Panc1 (cell line): Measurements from ENCODE around the gene PADI6. TPM values are rescaled to one million over a fixed set of nuclear protein-coding genes. Genes with fewer than 3 reads are reported as not detected.

Experiments
- ATAC-seq: fragments of 200-7000 bp; cut with Tn5 transposase; 2 replicates; pipeline ENCODE4 v1.9.1; 2020; ENCODE audit warnings: mild to moderate bottlenecking, moderate library complexity
- BruUV-seq: library from RNA; stranded (reverse); fragments of 400-500 nt; replicated peaks from 2 replicates; lab custom pipeline; 2021; lab: Mats Ljungman, UMichigan
- CTCF ChIA-PET: fragments of 300-600 bp; sonication (Branson Sonifier 250); formaldehyde crosslinking; loops from one replicate; lab custom pipeline; 2022; ENCODE audit warnings: antibody characterized with exemption; lab: Charles Lee
- POLR2A ChIA-PET: fragments of 300-600 bp; sonication (Branson Sonifier 250); formaldehyde crosslinking; loops from one replicate; lab custom pipeline; 2022; ENCODE audit warnings: antibody characterized with exemption; lab: Charles Lee
- DNase-seq: peaks from one replicate; pipeline ENCODE4 v3.0.0-alpha.2; 2010; ENCODE audit warnings: low read depth, low spot score
- H3K27ac ChIP-seq: 2 replicates; pipeline ENCODE4 v1.5.1; 2011; ENCODE audit warnings: mild to moderate bottlenecking, low read length, inconsistent platforms
- H3K27me3 ChIP-seq: fragments of 200-500 bp; sonication (Bioruptor generic); 2 replicates; pipeline ENCODE4 v1.6.0; 2014; ENCODE audit warnings: low read length, inconsistent platforms; ENCODE audit not compliant: control insufficient read depth, insufficient read depth
- H3K36me3 ChIP-seq: fragments of 200-500 bp; sonication (Bioruptor generic); 2 replicates; pipeline ENCODE4 v1.5.1; 2014; ENCODE audit warnings: inconsistent platforms, mild to moderate bottlenecking, low read length, moderate library complexity; ENCODE audit not compliant: control insufficient read depth, insufficient read depth
- H3K4me1 ChIP-seq: 2 replicates; pipeline ENCODE4 v1.5.1; 2011; ENCODE audit warnings: inconsistent platforms, mild to moderate bottlenecking, low read length, moderate library complexity; ENCODE audit not compliant: control insufficient read depth, insufficient read depth
- H3K4me3 ChIP-seq, 2 experiments: 2 replicates each; pipeline ENCODE4 v1.5.1; 2011 to 2012; ENCODE audit warnings: low read depth in 2 of 2, low read length in 2 of 2, mild to moderate bottlenecking in 2 of 2, inconsistent platforms in 1 of 2, moderate library complexity in 1 of 2
- H3K9me3 ChIP-seq: fragments of 200-500 bp; sonication (Bioruptor generic); 2 replicates; pipeline ENCODE4 v1.5.1; 2014; ENCODE audit warnings: low read depth, mild to moderate bottlenecking, inconsistent platforms, low read length, moderate library complexity; ENCODE audit not compliant: control insufficient read depth, insufficient read depth
- CTCF ChIP-seq: fragments of 450-650 bp; IDR thresholded peaks from 2 replicates; pipeline ENCODE4 v1.5.1; 2017; ENCODE audit warnings: mild to moderate bottlenecking
- REST ChIP-seq, 2 experiments: IDR thresholded peaks; 2 replicates each; pipeline ENCODE4 v1.6.1; 2011 to 2012; ENCODE audit warnings: low read depth in 2 of 2, control low read depth in 1 of 2, low read length in 1 of 2, mild to moderate bottlenecking in 1 of 2, moderate library complexity in 1 of 2; ENCODE audit not compliant: insufficient read depth in 1 of 2
- SIN3A ChIP-seq: IDR thresholded peaks from 2 replicates; pipeline ENCODE4 v1.6.1; 2012; ENCODE audit warnings: low read depth, mild to moderate bottlenecking, low read length, moderate library complexity, borderline replicate concordance; ENCODE audit not compliant: insufficient read depth
- TCF7L2 ChIP-seq: IDR thresholded peaks from 2 replicates; pipeline ENCODE4 v1.6.1; 2011; ENCODE audit warnings: mild to moderate bottlenecking, low read depth, low read length, inconsistent platforms
- in situ Hi-C: cut with HindIII; loops from 2 replicates; pipeline ENCODE4 v1.10.0; 2016; ENCODE audit warnings: low sequenced_read_pairs, low pct_unique_long_range_greater_than_20kb
- intact Hi-C: fragments of 100-400 bp; cut with micrococcal nuclease; formaldehyde crosslinking; loops from one replicate; pipeline ENCODE4 v1.10.0; 2022; ENCODE audit not compliant: unreplicated experiment
- total RNA-seq: library from RNA; stranded (reverse); gene quantifications from one replicate; pipeline ENCODE4 v1.2.1, GENCODE V29; 2021; ENCODE audit not compliant: unreplicated experiment

The PADI6 gene
- total RNA-seq, 1 experiment from 2014 or later: not detected

GRCh38 chr1:17414022-17414421 is 42.0 kb downstream of the PADI6 start:
- H3K36me3 ChIP-seq: peaks cover 24% of the 10 kb centered on the region

GRCh38 chr1:17416389-17416788 is 44.4 kb downstream of the PADI6 start:
- ATAC-seq (no peak), DNase-seq (no peak)
- no peak overlapping the region for H3K27ac ChIP-seq
- TF ChIP-seq REST (IDR thresholded peaks at IDR 0.05; ENCODE audit: insufficient read depth in 1 of 2, low read depth in 2 of 2, low read length in 1 of 2) (no peak), TCF7L2 (no peak), SIN3A (no peak)
- BruUV-seq: no TSS peak
- intact Hi-C loops: no loop called here
- no peaks in the 10 kb centered on the region for H3K9me3 ChIP-seq
- in situ Hi-C loops: no loop called here
- POLR2A ChIA-PET: no interaction called here
- peaks cover 4% of the 10 kb centered on the region; the same call in 1 of the 2 replicates for H3K4me1 ChIP-seq
- H3K27me3 ChIP-seq: no peaks in the 10 kb centered on the region
- no peak overlapping the region for H3K4me3 ChIP-seq
- CTCF ChIA-PET: no interaction called here
- peaks cover 28% of the 10 kb centered on the region for H3K36me3 ChIP-seq

More at GRCh38 chr1:17414022-17414421, 42.0 kb downstream of the PADI6 start:
- no peak overlapping the region for H3K4me3 ChIP-seq
- TF ChIP-seq SIN3A: no peak
- no peak for TF ChIP-seq TCF7L2
- TF ChIP-seq REST (IDR thresholded peaks at IDR 0.05; ENCODE audit: insufficient read depth in 1 of 2, low read depth in 2 of 2, low read length in 1 of 2): no peak
- TF ChIP-seq CTCF: no peak
- ChIA-PET POLR2A (no interaction called here), CTCF (no interaction called here)
- no peak for ATAC-seq
- no peak for DNase-seq
- no peak overlapping the region for H3K27ac ChIP-seq
- no TSS peak for BruUV-seq
- no peaks in the 10 kb centered on the region for H3K27me3 ChIP-seq
- H3K4me1 ChIP-seq: no peaks in the 10 kb centered on the region
- H3K9me3 ChIP-seq: no peaks in the 10 kb centered on the region
- intact Hi-C loops: no loop called here
- in situ Hi-C loops: no loop called here
